Esophagus muscularis mucosa (tissue), 4 donors: ENCODE results near the gene NCKAP5.

ENCODE experiments used
- EP300 ChIP-seq: sonication (generic); formaldehyde crosslinking; IDR thresholded peaks from one replicate; pipeline ENCODE4 v1.6.1; 2017; ENCODE audit warnings: antibody characterized with exemption
- POLR2A ChIP-seq: fragments of 450-650 bp; IDR thresholded peaks from one replicate; pipeline ENCODE4 v1.6.1; 2017; ENCODE audit warnings: antibody characterized with exemption, moderate library complexity, mild to moderate bottlenecking, low read depth
- TF ChIP-seq, protein P1 (sequence below), 3 experiments: fragments of 200-600 bp in 2 of 3; fragments of 450-650 bp in 1 of 3; sonication (generic) in 2 of 3; IDR thresholded peaks; one replicate each; pipeline ENCODE4 v1.5.1; 2017 to 2019; ENCODE audit warnings: antibody characterized with exemption in 3 of 3, mild to moderate bottlenecking in 2 of 3, moderate library complexity in 1 of 3

- TF ChIP-seq, protein P1, sequence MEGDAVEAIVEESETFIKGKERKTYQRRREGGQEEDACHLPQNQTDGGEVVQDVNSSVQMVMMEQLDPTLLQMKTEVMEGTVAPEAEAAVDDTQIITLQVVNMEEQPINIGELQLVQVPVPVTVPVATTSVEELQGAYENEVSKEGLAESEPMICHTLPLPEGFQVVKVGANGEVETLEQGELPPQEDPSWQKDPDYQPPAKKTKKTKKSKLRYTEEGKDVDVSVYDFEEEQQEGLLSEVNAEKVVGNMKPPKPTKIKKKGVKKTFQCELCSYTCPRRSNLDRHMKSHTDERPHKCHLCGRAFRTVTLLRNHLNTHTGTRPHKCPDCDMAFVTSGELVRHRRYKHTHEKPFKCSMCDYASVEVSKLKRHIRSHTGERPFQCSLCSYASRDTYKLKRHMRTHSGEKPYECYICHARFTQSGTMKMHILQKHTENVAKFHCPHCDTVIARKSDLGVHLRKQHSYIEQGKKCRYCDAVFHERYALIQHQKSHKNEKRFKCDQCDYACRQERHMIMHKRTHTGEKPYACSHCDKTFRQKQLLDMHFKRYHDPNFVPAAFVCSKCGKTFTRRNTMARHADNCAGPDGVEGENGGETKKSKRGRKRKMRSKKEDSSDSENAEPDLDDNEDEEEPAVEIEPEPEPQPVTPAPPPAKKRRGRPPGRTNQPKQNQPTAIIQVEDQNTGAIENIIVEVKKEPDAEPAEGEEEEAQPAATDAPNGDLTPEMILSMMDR (IDR thresholded peaks at IDR 0.05), result no peak
- TF ChIP-seq POLR2A, result no peak
- no peak for TF ChIP-seq EP300
Observed at GRCh38 chr2:133078667-133079411, 489.4 kb downstream of the NCKAP5 start.
